Mammary epithelial cell (primary cell): ENCODE results near the gene EIF5B.

Experiments
- EZH2 ChIP-seq: IDR thresholded peaks from 2 replicates; pipeline ENCODE4 v1.6.1; 2012; ENCODE audit warnings: low read length, inconsistent platforms, borderline replicate concordance
- TF ChIP-seq, protein P1 (sequence below), 2 donors: IDR thresholded peaks in 1 of 2; conservative IDR thresholded peaks in 1 of 2; 2 replicates each; pipeline ENCODE4 v1.5.1; 2011 to 2012; ENCODE audit warnings: inconsistent platforms in 2 of 2, low read length in 2 of 2, mild to moderate bottlenecking in 2 of 2, control low read depth in 1 of 2, low read depth in 1 of 2; ENCODE audit not compliant: insufficient read depth in 1 of 2; ENCODE audit errors: extremely low read depth in 1 of 2

DNA sequence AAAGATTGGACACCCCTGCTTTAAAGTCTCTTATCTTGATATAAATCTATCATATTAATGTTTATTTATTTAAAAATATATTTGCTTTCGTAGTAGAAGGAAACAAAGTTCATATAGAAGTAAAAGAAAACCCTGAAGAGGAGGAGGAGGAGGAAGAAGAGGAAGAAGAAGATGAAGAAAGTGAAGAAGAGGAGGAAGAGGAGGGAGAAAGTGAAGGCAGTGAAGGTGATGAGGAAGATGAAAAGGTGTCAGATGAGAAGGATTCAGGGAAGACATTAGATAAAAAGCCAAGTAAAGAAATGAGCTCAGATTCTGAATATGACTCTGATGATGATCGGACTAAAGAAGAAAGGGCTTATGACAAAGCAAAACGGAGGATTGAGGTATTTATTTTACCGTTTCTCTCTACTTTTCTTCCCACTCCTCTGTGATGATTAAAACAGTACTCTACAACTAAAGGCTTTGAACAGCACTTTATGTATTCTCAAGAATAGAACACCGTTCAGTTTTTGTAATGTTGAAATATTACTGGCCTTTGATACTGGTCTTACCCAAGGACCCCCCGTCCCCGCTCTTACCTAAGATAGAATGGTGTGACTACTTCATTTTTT, 39.2 kb downstream of the EIF5B start:
- TF ChIP-seq, protein P1, sequence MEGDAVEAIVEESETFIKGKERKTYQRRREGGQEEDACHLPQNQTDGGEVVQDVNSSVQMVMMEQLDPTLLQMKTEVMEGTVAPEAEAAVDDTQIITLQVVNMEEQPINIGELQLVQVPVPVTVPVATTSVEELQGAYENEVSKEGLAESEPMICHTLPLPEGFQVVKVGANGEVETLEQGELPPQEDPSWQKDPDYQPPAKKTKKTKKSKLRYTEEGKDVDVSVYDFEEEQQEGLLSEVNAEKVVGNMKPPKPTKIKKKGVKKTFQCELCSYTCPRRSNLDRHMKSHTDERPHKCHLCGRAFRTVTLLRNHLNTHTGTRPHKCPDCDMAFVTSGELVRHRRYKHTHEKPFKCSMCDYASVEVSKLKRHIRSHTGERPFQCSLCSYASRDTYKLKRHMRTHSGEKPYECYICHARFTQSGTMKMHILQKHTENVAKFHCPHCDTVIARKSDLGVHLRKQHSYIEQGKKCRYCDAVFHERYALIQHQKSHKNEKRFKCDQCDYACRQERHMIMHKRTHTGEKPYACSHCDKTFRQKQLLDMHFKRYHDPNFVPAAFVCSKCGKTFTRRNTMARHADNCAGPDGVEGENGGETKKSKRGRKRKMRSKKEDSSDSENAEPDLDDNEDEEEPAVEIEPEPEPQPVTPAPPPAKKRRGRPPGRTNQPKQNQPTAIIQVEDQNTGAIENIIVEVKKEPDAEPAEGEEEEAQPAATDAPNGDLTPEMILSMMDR (conservative IDR thresholded peaks at IDR 0.05 in 1 of 2, IDR thresholded peaks at IDR 0.05 in 1 of 2; ENCODE audit: extremely low read depth in 1 of 2, insufficient read depth in 1 of 2, low read depth in 1 of 2, low read length in 2 of 2): no peak
- TF ChIP-seq EZH2: no peak
